Fibroblast of upper back skin (primary cell): ENCODE data around the gene LRFN4.
"Not testable (repeated sequence)": the region's sequence is repeated elsewhere in the genome, so short reads cannot be mapped to it uniquely, and the experiment has no call there.

Experiments
- DNase-seq: peaks from one replicate; pipeline ENCODE4 v3.0.0-alpha.2; 2013

LRFN4 gene

DNA sequence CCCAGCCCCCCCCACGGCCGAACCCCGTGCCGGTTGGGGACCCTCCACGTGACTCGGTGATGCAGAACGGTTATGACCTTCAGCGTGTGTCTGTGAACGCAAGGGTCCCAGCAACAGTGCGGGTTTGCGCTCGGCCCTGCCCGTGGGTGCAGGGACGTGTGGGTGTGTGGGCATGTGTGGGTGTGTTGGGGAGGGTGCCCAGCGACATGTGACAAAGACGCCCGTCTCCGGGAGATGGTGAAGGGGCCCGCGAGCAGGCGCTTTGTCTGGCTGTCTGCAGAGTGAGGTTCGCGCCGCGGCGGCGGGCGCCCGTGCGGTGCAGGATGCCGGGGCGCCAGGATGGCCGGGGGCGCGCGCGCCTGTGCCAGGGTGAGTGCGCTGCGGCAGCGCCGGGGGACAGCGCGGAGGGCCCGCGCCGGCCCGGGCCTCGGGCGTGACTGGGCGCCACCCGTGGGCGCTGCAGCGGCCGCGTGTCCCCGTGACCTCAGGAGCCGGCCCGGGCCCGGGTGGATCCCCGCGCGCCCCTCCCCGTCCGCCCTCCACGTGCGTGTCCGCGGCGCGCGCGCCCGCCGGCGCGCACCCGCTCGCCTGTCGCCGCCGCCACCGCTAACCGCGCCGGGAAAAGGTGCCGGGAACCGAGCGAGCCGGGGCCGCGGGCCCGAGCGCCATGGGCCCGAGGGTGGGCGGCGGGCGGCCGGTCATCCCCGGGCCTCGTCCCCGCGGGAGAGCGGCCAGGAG is at the start of gene LRFN4:
TSS of gene LRFN4 (plus strand) at position 569 of the 738 bp plus-strand sequence. CDS start 681 bp downstream, outside the sequence.
- no peak for DNase-seq

DNA sequence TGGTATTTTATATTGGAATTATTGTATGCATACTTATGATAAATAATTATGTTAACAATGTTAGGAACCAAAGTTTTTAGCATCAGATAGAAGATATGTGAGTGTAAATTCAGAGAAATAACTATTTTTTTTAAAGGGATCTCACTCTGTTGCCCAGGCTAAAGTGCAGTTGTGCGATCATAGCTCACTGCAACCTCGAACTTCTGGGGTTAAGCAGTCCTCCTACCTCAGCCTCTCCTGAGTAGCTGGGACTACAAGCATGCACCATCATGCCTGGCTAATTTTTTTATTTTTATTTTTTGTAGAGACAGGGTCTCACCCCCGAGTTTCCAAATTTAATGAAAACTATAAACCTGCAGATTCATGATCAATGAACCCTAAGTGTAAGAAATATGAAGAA is 47.3 kb upstream of the LRFN4 start:
- DNase-seq: no peak

DNA sequence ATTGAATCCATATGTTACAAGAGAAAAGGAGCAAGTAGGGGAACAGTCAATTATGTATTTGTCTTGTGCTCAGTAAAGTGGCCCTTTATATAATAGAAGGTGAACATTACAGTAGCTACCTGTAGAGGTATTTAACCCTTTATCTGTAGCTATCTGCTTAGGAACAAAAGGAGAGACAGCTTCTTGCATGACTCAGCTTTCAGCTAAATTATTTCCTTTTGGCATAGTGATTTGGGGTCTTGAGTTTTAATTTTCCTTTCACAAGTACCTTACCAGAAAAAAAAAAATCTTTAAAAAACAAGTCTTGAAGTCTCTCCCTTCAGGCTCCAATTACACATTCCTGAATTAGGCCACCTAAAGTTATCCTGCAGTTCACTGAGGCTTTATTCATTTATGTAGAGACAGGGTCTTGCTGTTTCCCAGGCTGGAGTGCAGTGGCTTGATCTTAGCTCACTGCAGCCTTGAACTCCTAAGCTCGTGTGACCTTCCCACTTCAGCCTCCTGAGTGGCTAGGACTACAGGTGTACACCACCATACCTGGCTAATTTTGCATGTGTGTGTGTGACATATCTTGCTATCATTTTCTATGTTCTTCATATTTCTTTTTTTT is 46.2 kb upstream of the LRFN4 start:
- no peak for DNase-seq

DNA sequence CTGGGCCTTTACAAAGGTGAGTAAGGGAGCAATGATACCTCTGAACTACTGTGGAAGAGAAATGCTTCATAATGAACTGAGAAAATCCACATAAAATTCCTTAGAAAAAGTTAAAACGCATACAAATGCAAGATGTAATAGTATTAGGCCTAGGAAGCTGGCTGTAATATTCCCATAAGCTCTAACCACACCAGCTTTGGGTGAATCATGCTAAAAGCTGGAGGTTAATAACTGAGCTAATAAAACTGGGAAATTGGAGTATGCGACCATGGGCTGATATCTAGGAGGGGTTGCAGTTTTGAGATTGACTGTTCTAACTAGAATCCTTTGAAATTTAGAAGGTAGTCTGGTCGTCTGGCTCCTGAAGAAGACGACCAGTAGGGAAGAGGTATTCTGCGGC is 42.2 kb upstream of the LRFN4 start:
- DNase-seq: no peak

DNA sequence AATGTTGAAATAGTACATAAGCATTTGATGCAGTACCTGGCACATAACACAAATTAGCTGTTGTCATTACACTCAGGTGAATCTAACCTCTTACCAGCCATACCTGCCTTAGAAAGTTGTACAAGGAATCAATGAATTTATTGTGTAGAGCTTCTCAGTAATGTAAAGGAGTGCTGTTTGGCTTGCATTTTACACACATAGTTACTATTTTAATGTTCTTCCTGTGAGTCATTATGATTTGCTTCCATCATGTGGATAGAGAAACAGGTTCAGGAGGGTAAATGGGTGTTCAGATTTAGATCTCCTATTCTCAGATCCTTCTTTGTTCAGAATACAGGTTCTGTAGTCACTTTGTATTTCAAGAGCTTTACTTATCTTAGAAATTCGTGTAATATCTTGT is 41.2 kb upstream of the LRFN4 start:
- peak; percentile 14 for DNase-seq

DNA sequence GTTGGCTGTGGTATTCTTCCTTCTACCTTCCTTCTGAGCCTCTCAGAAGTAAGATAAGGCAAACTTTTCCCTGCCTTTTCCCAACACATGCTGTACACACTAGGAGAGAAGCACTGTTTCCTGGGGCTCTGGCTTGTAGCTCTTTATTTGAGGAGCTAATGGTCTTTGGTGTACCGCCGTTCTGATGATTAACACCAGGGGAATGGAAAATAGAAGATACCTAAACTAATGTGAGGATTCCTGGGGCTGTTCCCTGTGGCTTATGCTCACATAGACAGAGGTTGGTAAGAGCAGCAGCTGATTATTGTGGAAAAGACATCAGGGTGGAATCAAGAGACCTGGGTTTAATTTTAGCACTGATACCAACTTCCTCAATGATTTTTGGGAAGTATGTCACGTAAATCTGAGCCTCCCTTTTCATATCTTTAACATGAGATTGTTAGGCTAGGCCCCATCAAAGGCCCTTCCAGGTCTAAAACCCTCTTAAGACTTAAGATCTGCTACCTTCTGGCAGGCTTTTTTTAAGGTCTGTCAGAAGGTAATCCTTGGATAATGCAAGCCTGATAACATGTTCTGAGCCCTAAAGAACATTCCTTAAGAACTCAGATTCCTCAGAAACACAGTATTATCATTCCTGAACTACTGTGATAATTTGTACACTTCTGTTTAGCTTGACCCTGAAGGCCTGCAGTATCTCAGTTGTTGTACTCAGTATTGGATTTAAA is 38.5 kb upstream of the LRFN4 start:
- peak; percentile 22 for DNase-seq

DNA sequence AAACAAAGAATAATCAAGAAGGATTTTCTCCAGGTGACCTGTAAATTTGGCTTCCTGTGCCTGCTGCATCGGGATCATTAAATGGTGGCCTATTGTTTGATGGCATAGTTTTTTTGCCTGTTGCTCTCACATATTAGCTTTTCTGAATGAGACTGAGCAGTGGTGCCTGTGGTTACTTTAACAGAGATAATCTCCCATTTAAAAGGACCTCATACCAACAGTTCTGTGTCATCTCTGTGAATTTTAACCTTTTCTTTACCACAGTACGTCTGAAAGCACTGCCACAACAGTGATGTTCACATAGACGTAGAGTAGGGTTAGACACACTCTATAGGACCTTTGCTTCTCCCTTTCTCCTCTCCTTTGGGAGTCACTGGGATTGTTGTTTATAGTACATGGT is 36.5 kb upstream of the LRFN4 start:
- DNase-seq: no peak

DNA sequence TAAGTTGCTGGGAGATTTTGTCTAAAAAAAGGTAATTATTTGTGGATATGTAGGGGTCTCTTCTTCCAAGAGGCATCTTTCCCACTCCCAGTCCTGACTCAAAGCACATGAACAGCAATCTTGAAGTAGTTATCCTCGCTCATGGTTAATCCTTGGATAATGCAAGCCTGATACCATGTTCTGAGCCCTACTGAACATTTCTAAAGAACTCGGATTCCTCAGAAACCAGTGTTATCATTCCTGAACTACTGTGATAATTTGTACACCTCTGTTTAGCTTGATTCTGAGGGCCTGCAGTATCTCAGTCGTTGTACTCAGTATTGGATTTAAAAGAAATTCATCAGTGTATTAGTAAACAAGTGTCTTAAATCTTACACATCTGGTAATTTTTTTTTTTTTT is 36.0 kb upstream of the LRFN4 start:
- DNase-seq: no peak

DNA sequence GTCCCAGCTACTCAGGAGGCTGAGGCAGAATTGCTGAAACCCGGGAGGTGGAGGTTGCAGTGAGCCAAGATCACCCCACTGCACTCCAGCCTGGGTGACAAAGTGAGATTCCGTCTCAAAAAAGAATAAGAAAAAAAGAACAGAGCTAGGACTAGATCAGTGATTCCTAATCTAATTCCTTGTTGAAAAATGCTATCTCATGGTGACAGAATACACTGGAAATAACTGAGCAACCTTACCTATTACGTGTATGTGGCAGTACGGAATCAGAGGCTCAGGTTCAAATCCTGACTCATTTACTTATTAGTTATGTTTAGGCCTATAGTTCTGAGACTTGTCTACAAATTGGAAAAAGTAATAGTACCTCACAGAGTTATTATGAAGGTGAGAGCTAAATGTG is 33.2 kb upstream of the LRFN4 start:
- DNase-seq: no peak

DNA sequence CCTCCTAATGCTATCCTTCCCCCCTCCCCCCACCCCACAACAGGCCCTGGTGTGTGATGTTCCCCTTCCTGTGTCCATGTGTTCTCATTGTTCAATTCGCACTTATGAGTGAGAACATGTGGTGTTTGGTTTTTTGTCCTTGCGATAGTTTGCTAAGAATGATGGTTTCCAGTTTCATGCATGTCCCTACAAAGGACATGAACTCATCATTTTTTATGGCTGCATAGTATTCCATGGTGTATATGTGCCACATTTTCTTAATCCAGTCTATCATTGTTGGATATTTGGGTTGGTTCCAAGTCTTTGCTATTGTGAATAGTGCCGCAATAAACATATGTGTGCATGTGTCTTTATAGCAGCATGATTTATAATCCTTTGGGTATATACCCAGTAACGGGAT is 32.3 kb upstream of the LRFN4 start:
- DNase-seq: not testable (repeated sequence)

DNA sequence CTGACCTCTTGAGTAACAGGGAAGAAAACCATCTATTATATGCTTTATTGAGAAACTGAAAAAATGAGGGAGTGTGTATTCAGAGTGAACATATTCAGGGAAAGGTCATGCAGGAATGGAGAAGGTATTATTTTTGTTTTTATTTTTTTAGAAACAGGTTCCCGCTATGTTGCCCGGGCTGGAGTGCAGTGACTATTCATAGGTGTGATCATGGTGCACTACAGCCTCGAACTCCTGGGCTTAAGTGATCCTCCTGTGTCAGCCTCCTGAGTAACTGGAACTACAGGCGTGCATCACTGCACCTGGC is 22.4 kb upstream of the LRFN4 start:
- no peak for DNase-seq

DNA sequence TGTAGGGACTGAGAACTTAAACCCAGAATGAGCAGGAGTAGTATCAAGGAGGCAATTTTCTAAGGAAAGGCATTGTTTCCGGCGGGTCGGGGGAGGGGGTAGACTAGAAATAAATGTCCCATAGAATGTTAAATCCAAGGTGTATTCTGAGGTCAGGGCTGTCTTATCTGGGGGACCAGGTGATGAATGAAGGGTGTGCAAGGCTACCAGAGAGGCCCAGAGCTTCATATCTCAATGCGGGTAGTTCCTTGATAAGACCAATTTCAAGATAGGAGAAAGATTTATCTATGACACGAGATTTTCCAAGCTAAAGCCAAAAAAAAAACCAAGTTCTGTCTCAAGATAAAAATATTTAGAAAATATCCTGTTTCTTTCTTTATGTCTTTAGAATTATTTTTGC is 21.9 kb upstream of the LRFN4 start:
- DNase-seq: no peak

DNA sequence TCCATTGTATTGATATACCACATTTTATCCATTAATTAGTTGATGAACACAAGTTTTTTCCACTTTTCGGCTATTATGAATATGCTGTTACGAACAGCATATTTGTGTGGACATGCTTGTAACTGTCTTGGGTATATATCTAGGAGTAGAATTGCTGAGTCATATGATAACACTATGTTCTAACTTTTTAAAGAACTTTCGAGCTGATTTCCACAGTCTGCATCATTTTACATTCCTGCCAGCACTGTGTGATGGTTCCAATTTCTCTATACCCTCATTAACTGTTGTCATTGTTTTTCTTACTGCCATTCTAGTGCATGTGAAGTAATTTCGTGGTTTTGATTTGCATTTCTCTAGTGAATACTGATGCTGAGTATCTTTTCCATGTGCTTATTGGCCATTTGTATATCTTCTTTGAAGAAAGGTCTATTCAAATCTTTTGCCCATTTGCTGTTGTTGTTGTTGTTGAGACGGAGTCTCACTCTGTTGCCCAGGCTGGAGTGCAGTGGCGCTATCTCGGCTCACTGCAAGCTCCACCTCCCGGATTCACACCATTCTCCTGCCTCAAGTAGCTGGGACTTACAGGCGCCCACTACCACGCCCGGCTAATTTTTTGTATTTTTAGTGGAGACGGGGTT is 21.0 kb upstream of the LRFN4 start:
- peak; percentile 47 for DNase-seq

DNA sequence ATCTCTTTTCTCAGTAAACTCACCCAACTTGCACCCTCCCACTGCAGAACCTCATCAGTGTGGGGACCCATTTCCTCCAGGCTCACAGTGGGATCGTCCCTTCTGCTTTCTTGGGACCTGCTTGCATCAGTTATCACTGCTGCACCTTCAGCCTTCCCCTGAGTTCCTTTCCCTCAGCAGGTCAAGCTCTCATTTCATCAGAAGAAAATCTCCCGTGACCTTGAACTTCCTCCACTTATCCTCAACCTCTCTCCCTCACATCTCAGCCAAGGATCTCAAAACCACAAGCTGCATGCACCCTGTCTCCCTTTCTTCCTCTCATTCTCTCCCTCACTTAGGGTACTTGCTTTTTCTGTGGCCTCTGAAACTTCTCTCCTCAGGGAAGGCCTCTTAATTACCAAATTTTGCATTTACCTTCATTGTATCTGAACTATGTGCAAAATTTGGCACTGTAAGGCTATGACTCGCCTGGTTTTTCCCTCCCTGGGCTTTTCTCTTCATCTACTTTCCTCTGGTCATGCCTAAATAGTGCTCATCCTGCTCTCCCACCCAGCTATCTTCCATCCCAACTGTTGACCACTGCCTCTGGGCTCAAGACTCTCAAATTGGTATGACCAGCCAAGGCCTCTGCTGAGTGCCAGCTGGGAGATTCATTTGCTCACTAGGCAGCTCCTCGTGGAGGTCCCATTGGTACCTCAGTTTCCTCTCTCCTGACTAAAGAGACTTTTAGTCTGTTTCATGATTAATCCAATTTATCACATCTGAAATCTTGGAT is 16.4 kb upstream of the LRFN4 start:
- DNase-seq: no peak

DNA sequence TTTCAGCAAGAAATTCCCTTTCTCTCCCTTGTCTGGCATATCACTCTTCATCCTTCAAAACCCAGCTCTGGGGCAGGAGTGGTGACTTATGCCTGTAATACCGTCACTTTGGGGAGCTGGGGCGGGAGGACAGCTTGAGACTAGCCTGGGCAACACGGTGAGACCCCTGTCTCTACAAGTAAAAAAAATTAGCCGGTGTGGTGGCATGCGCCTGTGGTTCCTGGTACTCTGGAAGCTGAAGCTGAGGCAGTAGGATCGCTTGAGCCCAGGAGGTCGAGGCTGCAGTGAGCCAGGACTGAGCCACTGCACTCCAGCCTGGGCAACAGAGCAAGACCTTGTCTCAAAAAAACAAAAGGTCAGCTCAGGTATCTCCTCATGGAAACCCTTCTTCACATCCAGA is 15.0 kb upstream of the LRFN4 start:
- DNase-seq: no peak

DNA sequence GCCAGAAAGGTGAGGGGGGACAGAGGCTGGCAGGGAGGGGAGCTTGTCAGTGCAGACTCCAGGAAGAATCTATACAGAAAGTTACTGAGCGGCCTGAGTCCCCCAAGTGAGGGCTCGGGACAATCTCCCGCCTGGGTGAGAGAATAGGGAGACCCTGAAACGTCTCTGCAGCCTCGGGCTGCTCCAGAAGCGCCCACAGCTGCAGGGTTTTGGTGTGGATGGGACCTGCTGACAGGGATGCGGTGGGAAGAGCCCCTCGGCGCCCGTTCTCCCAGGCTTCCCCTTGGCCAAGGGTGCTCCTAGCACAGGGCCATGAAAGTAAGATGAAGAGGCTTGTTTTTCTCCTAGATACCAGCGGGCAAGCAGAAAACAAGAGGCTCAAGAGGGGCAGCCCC is 14.4 kb upstream of the LRFN4 start:
- no peak for DNase-seq

DNA sequence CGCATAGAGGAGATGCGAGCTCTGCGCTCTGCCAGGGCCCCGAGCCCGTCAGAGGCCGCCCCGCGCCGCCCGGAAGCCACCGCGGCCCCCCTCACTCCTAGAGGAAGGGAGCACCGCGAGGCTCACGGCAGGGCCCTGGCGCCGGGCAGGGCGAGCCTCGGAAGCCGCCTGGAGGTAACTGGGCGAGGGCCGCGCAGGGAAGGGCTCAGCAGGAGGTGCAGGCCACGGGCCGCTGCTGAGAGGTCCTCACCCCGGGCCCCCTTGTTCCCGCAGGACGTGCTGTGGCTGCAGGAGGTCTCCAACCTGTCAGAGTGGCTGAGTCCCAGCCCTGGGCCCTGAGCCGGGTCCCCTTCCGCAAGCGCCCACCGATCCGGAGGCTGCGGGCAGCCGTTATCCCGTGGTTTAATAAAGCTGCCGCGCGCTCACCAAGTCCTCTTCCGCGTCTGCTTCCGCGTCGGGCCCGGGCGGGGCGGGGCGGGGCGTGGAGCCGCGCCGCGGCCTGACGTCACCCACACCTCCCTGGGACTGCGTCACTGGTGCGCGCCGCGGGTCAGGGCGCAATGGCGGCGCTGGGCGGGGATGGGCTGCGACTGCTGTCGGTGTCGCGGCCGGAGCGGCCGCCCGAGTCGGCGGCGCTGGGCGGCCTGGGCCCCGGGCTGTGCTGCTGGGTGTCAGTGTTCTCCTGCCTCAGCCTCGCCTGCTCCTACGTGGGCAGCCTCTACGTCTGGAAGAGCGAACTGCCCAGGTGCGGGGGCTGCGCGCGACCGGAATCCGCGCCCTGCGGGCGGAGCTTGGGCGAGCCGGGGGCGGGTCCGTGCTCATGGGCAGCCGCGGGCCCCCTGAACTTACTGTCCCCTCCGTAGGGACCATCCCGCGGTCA is 13.7 kb upstream of the LRFN4 start, which contains the start of gene RCE1:
TSS of gene RCE1 (plus strand) at position 546 of the 880 bp plus-strand sequence. CDS start at position 561, 15 bp downstream.
- peak; percentile 88 for DNase-seq

DNA sequence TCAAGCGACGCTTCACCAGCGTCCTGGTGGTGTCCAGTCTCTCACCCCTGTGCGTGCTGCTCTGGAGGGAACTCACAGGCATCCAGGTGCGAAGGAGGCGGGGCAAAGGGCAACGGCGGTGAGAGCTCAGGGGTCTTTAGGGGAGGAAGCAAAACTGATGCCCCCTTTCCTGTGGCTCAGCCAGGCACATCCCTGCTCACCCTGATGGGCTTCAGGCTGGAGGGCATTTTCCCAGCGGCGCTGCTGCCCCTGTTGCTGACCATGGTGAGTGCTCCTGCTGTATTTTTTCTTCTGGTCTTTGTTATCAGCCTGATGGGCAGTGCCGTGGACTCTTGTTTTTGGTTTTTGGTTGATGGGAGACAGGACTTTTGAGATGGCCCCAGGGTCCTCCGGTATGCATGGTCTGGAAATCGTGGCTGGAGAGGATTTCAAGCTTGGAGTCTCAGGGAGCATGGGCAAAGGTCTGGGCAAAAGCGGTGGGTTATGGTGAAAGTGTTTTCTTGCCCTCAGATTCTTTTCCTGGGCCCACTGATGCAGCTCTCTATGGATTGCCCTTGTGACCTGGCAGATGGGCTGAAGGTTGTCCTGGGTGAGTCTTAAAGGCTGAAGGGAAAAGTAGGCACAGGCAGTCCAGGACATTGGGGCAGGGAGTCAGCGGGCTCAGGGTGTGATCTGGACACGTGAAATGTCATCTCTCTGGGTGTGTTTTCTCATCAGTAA is 12.9 kb upstream of the LRFN4 start:
- no peak for DNase-seq

DNA sequence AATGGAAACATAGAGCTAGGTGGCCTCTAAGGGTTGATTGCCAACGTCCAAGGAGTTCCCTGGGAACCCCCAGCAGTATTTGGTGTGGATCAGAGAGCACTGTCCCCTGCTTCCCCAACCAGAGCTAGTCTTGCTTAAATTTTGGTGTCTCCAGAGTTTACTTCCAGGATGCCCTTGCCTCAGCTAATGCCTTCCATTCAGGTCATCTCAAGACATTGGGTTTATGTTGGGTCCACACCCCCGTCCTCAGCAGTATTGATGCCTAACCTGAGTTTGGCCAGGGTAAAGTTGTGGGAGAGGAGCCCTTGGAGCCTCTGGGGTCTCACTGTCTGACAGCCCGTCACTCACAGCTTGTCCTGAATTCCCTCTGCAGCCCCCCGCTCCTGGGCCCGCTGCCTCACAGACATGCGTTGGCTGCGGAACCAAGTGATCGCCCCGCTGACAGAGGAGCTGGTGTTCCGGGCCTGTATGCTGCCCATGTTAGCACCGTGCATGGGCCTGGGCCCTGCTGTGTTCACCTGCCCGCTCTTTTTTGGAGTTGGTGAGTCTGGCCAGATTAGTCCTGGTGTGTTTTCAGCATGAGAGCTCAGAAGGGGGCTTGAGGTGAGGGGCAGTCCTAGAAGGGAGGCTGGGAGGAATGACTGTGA is 12.2 kb upstream of the LRFN4 start:
- DNase-seq: no peak

DNA sequence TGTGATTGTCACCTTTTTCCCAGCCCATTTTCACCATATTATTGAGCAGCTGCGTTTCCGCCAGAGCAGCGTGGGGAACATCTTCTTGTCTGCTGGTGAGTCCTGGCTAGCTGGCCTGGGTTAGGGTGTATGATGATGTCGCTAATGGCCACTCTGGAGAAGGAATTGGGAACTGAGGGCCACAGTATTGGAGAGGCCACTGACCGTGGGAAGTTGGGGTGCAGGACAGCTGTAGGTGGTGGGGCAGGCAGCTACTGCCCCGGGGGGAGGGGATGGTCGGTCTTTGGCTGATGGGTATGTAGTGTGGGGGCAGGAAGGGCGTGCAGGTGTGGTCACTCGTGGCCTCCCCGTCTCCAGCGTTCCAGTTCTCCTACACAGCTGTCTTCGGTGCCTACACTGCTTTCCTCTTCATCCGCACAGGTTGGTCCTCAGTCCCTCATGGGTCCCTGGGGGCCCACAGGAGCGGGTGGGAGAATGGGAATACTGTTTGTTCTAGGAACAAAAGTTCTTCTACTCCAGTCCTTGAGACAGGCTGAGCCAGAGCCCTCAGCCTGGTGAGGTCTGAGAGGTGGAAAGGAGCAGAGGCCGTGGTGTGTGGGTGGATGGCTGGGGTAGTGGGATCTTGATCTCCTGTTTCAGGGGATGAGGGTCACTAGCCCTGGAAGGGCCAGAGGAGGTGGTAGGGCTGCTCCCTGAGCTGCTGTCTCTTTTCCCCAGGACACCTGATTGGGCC is 11.6 kb upstream of the LRFN4 start:
- DNase-seq: no peak
